HCT116 (cell line): Measurements from ENCODE around the gene PZP.
"Not testable (repeated sequence)": the region's sequence is repeated elsewhere in the genome, so short reads cannot be mapped to it uniquely, and the experiment has no call there.

ENCODE experiments used
- CBX3 ChIP-seq: IDR thresholded peaks from 2 replicates; pipeline ENCODE4 v1.6.1; 2012; ENCODE audit warnings: low read depth
- CEBPB ChIP-seq: IDR thresholded peaks from 2 replicates; pipeline ENCODE4 v1.6.1; 2012; ENCODE audit warnings: low read depth
- EZH2phosphoT487 ChIP-seq: fragments of 200-600 bp; IDR thresholded peaks from 2 replicates; pipeline ENCODE4 v1.6.1; 2018; ENCODE audit warnings: antibody characterized with exemption, borderline replicate concordance
- JUND ChIP-seq: IDR thresholded peaks from 2 replicates; pipeline ENCODE4 v1.6.1; 2012
- POLR2A ChIP-seq: IDR thresholded peaks from 2 replicates; pipeline ENCODE4 v1.7.0; 2011; ENCODE audit warnings: borderline replicate concordance; ENCODE audit not compliant: insufficient read depth, insufficient read length; ENCODE audit errors: extremely low read depth
- YY1 ChIP-seq: IDR thresholded peaks from 2 replicates; pipeline ENCODE4 v1.6.1; 2011; ENCODE audit warnings: low read length, low read depth, moderate library complexity, mild to moderate bottlenecking; ENCODE audit not compliant: insufficient replicate concordance; ENCODE audit errors: extremely low read depth
- TF ChIP-seq, protein P1 (sequence below), 3 experiments: fragments of 200-600 bp in 1 of 3; sonication (generic) in 1 of 3; IDR thresholded peaks in 2 of 3; conservative IDR thresholded peaks in 1 of 3; 2 replicates each; pipeline ENCODE4 v1.5.1; 2012 to 2017; ENCODE audit warnings: low read depth in 2 of 3, low read length in 2 of 3, antibody characterized with exemption in 1 of 3, borderline replicate concordance in 1 of 3, control low read depth in 1 of 3, mild to moderate bottlenecking in 1 of 3, mixed read lengths in 1 of 3, mixed run types in 1 of 3, moderate library complexity in 1 of 3; ENCODE audit not compliant: insufficient read depth in 1 of 3

DNA sequence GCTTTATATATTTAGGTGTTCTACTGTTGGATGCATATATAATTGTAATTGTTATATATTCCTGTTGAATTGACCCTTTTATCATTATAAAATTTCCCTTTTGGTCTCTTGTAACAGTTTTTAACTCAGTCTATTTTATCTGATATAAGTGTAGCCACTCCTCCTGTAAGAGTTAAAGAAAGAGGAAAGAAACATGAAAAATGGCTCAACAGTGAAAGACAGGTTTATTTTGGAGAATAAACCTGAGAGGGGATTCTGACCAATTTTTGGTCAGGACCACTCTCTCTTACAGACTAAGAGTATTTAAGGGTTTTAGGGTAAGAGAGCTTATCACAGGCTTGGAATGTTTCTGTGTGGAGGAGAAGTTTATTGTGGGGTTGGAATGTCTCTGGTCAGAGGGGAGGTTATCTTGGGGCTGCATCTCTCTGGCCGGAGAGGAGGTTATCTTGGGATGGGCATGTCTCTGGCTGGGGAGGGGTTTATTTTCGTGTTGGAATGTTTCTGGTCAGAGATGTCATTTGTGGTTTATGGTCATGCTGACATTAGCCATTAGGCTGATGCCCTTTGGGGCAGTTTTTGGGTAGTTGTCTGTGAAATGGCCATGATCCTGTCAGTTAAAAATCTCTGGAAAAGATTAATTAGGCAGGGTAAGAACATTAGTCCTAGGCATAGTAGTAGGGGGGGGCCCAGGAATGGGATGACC, 68.5 kb downstream of the PZP start:
- TF ChIP-seq, protein P1, sequence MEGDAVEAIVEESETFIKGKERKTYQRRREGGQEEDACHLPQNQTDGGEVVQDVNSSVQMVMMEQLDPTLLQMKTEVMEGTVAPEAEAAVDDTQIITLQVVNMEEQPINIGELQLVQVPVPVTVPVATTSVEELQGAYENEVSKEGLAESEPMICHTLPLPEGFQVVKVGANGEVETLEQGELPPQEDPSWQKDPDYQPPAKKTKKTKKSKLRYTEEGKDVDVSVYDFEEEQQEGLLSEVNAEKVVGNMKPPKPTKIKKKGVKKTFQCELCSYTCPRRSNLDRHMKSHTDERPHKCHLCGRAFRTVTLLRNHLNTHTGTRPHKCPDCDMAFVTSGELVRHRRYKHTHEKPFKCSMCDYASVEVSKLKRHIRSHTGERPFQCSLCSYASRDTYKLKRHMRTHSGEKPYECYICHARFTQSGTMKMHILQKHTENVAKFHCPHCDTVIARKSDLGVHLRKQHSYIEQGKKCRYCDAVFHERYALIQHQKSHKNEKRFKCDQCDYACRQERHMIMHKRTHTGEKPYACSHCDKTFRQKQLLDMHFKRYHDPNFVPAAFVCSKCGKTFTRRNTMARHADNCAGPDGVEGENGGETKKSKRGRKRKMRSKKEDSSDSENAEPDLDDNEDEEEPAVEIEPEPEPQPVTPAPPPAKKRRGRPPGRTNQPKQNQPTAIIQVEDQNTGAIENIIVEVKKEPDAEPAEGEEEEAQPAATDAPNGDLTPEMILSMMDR (IDR thresholded peaks at IDR 0.05 in 2 of 3, conservative IDR thresholded peaks at IDR 0.05 in 1 of 3; ENCODE audit: borderline replicate concordance in 1 of 3, insufficient read depth in 1 of 3, low read depth in 2 of 3, low read length in 2 of 3) = not testable (repeated sequence)
- not testable (repeated sequence) for TF ChIP-seq JUND, CEBPB, POLR2A, CBX3, YY1, EZH2phosphoT487
